ENCODE results near the gene RBMS1.

RBMS1 gene

DNA sequence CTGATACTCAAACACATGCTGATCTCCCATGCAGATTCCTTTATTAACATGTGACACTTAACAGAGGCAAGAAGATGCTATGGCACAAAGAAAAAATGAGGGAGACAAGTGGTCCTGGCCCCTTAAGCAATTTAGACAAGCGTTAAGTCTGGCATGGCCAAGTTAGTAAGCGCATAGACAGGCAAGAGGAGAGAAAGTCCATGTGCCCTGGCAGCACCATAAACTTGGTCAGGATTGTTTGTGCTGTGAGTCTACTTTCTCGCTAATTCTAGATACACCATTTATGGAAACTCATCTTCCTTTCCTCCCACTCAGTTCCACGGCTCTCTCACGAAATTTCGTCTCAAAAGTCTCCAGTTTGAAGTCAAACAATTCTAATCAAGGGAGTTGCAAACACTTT is 138.9 kb downstream of the RBMS1 start:
- no peak for DNase-seq (ENCODE audit: low read depth, low spot score)

DNA sequence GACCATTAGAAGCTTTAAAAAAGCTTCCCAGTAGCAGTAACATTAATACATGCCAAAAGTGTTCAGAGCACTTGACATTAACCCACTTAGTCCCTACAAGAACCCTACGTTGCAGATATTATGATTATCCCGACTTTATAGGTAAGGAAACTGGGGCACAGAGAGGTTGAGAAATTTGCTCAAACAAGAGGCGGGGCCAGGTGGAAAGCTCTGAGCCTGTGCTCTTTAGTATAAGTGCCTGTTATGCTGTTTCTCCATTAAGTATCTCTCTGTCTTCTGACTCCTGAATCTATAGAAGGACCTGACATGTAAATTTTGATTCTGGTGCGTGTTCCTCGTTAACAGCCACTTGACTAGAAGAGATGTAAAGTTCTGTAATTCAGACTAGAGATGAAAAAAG is 139.8 kb downstream of the RBMS1 start:
- no peak for DNase-seq (ENCODE audit: low read depth, low spot score)
- no peak overlapping the region for H3K4me3 ChIP-seq (ENCODE audit: low read length)

More for the DNA sequence above, 138.9 kb downstream of the RBMS1 start:
- H3K4me3 ChIP-seq (ENCODE audit: low read length): no peak overlapping the region

DNA sequence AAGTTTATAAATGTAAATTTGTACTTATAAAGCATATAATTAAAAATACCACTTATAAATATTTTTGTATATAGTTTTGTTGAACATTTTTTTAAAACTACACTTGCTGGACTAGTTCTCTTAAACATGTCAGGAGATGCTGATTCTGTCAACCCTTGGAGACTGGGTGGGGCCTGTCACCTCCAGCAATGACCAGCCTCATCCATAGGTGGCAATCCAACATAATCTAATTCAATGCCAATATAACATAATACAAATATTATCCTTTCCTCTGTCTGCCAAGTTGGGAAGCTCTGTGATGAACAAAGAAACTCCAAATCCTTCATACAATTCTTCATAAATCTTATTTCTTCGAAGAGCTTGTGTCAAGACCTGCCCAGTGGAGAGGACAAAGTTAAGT is 140.4 kb downstream of the RBMS1 start:
- peak; percentile 20 for DNase-seq (ENCODE audit: low read depth, low spot score)
- no peak overlapping the region for H3K4me3 ChIP-seq (ENCODE audit: low read length)

DNA sequence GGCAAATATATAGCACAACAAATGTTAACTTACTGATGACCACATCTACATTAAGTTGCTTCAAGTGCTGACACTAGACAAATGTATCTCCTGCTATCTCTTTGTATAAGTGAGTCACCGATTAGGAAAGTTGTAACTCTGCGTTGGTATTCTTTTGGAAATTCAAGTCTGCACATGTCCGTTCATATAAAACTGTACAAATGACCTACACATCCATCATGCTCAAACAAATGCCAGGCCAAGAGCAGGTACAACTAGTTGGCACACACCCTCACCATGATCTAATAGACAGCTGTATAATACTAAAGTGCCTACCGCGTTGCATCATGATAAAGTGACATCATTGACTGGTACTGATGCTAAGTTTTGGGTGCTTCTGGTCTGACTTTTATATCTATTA is 141.1 kb downstream of the RBMS1 start:
- no peak overlapping the region for H3K4me3 ChIP-seq (ENCODE audit: low read length)
- no peak for DNase-seq (ENCODE audit: low read depth, low spot score)

DNA sequence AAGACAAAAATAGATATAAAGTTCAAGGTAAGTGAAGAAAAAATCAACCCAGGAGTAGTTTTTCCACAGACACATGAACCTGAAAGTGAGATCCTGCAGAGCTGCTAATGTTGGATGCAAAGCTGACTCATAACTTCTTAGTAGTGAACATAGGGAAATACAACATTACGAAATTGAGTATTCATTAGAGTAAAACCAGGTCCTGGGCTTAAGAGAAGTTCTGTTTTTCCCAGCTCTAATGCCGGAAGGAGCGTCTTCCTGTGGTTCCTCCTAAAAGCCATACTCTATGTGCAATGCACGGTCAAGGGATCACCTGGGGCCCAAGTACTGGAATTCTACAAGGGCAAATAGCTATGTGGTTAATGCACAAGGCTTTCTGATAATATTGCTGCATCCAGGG is 141.7 kb downstream of the RBMS1 start:
- H3K4me3 ChIP-seq (ENCODE audit: low read length): no peak overlapping the region
- DNase-seq (ENCODE audit: low read depth, low spot score): no peak

DNA sequence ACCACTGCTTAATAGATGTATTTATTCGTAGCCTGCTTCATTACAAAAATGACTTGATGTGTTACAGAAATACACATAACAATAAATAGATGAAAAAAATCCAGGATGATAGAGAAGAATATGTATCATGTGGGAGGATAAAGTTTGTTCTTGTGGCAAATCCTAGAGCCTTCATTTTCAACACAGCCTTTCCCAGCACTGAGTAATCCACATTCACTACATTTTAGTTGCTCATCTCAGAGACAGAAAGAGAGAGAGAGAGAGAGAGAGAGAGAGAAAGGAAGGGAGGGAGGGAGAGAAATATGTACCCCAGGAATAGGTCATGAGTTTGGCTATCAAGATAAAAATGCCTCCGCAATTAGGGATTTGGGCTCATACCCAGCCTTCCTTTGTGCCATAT is 144.3 kb downstream of the RBMS1 start:
- DNase-seq (ENCODE audit: low read depth, low spot score): no peak
- H3K4me3 ChIP-seq (ENCODE audit: low read length): no peak overlapping the region

DNA sequence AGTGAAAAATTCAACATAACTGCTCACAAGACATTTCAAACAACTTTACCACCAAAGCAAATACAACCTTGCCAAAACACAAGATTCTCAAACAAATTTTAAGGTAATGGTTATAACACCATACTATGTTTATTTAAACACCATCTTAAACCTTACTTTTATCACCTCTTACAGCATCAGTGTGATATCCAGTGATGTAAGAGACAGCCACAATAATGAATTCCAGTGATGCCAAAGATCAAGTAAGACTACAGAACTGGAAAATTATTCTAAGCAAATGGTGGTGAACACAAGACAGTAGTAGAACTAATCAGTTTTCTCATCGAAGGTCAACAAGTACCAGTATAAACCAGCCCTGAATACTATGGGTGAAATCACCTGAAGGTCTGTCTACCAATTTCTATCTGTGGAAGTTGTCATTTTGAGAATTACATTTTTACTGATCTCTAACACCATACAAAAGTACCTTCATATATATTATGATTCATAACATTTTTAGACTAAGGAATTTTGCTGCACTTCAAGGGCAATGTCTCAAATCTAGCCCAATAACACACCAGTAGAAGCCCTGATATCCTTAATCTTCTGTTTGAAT is 146.2 kb downstream of the RBMS1 start:
- no peak for DNase-seq (ENCODE audit: low read depth, low spot score)

DNA sequence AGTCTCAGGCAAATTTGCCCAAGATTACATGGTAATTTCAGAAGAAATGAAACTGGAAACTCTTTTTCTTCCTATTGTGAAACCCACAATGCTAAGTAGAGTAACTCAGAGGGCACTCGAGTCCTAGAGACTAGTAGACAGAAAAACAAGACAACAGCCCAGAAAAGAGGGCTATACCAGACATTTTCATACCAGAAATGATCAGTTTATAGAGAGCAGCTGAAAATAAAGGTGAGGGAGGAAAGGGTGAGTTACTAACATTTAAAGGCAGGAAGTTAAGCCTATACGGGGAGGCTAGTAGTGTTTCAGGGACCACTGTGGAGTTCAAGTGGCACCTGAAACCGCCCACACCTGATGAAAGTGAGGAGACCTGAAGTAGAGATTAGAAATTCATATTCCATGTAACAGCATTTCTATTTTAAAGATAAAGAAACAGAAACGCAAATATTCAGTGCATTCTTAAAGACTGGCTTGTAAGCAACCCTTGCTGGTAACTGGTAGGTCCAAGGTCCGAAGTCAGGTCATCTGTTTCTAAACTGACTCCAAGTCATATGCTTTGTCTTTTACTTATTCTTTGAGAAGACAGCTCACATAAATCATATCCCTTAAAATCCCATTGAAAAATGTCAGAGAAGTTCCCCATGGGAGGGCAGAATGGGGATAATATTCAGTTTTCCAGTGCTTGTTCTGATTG is 148.4 kb downstream of the RBMS1 start:
- no peak overlapping the region for H3K4me3 ChIP-seq (ENCODE audit: low read length)
- no peak for DNase-seq (ENCODE audit: low read depth, low spot score)

More for the DNA sequence above, 146.2 kb downstream of the RBMS1 start:
- no peak overlapping the region for H3K4me3 ChIP-seq (ENCODE audit: low read length)

DNA sequence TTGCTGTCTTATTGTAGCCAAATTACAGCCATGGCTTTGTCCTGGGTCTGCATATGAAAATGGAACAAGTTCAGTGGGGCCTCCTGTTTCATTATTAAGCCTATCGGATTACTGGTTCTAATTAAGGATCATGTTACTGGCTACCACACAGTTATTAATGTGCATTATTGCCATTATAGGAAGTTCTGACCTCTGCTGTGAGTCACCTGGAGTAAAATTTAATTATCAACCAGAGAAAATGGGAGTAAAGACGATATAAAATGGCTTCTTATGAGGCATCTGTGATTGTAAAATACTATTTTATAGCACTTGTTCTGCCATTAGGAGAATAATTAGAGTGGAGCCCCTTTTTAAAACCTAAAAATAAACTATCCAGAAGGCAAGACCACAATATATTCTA is 150.2 kb downstream of the RBMS1 start:
- no peak overlapping the region for H3K4me3 ChIP-seq (ENCODE audit: low read length)
- no peak for DNase-seq (ENCODE audit: low read depth, low spot score)

DNA sequence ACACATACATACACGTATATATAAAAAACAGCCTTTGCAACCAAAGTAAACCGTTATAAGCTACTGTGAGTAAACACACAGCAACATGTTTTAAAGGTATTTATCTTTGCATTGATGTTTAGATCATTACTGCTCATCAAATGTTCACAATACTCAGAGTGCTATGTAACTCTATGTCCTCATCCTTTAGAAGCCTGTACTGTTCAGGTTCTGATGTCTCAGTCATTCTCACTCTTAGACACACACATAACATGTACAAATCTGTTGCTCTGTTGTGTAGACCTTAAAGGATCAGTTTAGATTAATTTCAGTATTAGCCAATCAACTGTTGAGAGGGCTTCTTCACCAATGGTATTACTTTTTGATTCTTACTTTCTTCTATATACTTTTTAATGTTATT is 153.9 kb downstream of the RBMS1 start:
- DNase-seq (ENCODE audit: low read depth, low spot score): no peak
- no peak overlapping the region for H3K4me3 ChIP-seq (ENCODE audit: low read length)

DNA sequence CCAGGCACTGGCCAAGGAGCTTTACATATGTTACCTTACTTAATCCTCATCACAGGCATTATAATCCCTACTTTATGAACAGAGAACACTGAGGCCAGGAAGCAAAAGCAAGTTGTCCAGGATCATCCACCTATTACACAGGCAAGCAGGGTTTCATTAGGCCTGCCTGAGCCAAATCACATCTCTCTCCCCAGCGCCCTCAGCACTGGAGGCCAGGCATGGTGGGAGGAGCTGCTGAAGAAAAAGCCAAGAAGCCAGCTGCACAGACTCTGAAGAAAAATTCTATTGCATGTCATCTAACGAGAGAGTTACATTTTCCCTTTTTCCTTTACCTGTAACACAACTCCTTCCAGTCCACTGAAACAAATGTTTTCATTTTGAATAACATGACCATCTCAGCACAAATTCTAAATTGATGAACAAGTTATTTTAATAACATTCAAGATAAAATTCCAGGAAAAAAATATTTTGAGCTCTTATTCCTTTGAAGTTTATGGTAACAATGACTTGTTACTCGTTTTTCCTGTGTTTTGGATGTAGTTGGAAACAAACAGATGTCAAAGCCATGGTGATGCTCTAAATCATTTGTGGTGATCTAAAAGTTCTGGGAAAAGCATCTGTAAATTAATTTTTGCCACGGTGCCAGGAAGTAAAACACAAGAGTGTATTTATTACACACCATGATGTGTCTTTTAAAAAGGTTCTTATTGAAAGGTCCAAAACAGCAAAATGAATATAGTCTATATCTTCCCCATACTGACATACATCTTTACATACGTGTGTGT is 154.5 kb downstream of the RBMS1 start:
- no peak for DNase-seq (ENCODE audit: low read depth, low spot score)
- H3K4me3 ChIP-seq (ENCODE audit: low read length): no peak overlapping the region

DNA sequence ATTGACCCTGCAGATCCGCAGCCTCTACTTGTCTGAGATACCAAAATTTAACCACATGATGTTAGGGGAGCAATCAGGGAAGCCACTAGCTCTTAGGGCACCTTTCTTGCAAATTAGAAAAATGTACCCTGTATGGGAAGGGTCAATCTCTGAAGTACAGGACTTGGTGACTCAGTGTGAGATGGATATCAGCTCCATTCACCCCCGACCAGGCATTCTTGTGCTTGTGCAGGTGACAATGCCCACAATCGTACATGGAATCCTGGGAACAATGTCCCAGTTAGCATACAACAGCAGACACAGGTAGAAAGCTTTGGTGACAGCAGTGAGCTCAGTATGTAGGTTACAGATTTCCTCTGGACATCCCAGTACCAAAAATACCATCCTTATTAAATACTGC is 155.9 kb downstream of the RBMS1 start:
- no peak for DNase-seq (ENCODE audit: low read depth, low spot score)
- no peak overlapping the region for H3K4me3 ChIP-seq (ENCODE audit: low read length)

DNA sequence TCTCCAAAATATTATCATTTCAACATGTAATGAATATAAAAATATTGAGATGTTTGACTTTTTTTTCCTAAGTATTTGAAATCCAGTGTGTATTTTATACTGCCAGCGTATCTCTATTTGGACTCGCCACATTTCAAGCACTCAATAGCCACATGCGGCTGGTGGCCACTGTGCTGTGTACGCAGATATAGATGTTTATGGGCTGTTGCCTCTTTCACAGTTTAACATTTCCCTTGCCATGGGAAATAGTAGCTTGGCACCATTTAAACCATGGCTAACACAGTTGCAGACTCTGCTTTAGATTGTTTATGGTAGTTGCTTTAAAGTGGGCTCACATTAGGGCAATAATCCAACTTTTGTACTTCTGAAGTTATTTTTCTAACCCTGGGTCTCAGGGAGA is 157.0 kb downstream of the RBMS1 start:
- DNase-seq (ENCODE audit: low read depth, low spot score): no peak
- H3K4me3 ChIP-seq (ENCODE audit: low read length): no peak overlapping the region

DNA sequence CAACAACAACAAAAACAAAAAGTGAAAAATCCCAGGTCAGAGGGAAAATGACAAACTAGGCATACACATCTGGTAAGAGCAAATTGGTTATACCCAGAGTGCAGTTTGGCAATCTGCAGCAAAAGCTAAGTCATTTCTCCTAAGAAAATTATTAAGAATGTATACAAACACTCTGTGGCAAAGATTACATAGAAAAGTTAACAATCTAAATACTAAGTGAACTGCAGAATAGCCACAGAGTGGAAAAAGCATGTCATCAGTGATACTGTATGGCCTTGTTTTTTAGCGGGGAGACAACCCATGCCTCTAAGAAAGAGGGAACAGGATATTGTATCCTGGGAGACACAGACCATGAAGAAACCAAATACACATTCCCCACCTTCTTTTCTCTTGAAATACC is 157.5 kb downstream of the RBMS1 start:
- DNase-seq (ENCODE audit: low read depth, low spot score): no peak
- H3K4me3 ChIP-seq (ENCODE audit: low read length): no peak overlapping the region

DNA sequence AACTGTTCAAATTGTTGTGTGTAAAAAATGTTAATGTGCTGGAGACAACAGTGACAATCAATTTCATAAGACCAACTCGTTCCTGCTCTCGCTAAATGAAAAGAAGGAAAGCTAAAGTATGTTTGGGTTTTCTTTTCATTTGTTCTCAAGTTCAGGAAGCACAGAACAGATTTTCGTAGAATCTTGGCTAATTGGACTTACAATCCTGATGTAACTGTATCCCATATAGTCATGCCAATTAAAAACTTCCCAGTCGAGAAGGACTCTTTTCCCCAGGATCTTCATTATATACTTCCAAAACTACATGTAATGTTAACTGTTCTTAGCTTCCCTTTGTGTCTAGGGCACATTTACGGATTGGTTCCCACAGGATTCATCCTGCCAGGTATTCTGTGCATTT is 158.2 kb downstream of the RBMS1 start:
- no peak overlapping the region for H3K4me3 ChIP-seq (ENCODE audit: low read length)
- DNase-seq (ENCODE audit: low read depth, low spot score): no peak

DNA sequence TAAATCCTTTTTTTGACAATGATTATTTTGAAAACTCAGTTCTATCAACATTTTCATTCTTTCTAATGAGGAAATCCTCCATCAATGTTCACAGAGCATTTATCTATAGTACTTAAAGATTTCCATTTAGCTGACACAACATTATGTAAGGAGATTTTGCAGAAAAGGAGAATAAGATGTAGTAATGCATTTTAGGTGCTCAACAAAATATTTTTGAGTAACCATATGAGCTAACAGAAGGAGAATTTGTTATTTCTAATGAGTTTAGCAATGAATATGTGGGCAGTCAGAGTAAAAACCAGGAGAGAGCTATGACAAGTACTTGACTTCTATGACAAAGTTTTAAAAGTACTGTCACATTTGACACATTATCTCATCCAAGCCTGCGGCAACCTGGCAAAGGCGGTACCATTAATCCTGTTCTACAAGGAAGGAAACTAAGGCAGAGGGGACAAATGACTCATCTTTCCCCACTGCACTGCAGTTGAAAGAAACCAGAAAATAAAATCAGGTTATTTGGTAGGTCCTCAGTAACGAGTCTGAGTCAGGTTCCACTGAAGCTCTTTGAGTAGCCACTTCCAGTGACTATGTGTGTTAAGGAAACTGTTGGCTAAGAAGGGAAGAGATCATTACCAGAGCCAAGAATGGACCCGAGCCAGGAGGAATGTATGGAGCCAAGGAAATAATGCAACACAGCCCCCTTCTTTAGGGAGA is 159.4 kb downstream of the RBMS1 start:
- DNase-seq (ENCODE audit: low read depth, low spot score): no peak
- no peak overlapping the region for H3K4me3 ChIP-seq (ENCODE audit: low read length)

DNA sequence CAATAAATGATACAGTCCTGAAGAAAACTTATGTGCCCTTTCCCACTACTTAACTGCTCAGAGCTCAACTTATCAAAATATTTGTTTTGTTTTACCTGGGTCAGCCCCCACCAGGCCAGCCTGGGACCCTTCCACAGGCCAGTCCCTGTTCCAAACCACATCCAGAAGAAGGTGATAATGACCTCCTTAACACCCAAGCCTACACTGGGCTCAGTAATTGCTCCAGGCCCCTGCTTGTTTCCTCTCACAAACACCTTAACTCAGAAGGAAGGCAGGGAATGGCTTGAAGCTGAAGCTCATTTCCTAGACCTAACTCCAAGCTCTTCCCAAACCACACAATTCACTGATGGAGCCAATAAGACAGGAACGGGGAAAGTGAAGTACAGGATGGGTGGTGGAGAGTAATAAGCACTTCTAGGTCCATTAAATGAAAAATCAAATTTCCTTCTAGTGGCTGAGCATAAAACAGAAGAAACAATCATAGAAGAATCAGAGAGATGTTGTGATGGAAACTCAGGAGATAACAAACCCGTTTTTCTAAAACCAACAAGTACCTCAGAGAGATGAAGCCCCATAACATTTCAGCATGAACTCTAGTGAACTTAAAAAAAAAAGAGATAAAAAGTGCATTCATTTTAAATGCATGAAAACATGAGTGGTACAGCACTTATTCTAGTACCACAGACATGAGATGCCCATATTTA is 160.1 kb downstream of the RBMS1 start:
- no peak overlapping the region for H3K4me3 ChIP-seq (ENCODE audit: low read length)
- DNase-seq (ENCODE audit: low read depth, low spot score): no peak

DNA sequence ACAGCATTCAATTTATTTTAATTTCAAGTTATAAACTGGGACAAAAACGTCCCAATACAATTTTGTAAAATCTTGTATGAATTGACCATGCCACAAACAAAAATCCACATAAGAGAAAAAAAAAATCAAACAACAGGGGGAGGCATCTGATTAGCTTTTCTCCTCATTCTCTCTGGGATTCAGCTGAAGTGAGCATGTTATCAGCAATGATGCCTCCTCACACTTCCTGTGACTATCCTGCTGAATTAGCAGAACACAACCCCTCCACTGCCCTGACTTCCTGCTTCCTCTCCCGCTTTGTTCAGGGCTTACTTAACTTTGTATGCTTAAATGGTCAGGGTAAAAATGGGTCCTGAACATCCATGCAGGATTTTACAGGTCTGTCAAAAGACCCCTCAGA is 161.3 kb downstream of the RBMS1 start:
- H3K4me3 ChIP-seq (ENCODE audit: low read length): no peak overlapping the region
- DNase-seq (ENCODE audit: low read depth, low spot score): peak; percentile 67

DNA sequence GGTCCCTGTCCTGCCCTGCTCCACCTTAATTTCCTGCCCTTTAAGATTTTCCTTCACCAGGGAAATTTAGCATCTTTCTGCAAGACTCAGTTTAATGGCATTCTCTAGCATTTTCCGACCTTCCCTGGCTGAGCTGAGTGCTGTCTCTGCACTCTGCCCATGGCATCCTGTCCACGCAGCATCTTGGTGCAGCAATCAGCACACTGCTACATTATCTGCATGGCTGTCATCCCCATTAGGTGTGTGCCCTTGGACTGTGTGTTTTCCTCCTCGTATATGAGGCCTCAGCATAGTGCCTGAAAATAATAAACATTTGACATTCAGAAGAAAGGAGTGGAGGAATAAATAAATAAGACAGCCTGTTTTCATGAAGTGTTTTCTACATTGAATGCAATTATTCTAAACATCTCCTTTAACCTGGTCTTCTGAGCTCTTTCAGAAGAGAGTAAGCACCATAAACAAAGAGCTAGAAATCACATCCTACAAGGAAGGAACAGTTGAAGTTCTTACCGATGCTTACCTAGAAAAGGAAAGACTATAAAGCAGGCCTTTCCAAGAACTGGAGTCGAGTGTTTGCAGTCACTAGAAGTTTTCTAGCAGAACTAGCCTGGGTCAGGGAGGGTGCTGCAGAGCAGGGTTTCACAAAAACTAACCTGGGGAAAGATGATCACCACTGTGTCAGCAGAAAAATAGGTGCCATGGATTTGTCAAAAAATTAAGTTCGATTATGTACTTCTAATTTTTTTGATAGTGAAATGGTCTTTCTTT is 162.2 kb downstream of the RBMS1 start:
- H3K4me3 ChIP-seq (ENCODE audit: low read length): no peak overlapping the region
- DNase-seq (ENCODE audit: low read depth, low spot score): no peak
